ENCODE results near the gene FAM98B.

Gene FAM98B

DNA sequence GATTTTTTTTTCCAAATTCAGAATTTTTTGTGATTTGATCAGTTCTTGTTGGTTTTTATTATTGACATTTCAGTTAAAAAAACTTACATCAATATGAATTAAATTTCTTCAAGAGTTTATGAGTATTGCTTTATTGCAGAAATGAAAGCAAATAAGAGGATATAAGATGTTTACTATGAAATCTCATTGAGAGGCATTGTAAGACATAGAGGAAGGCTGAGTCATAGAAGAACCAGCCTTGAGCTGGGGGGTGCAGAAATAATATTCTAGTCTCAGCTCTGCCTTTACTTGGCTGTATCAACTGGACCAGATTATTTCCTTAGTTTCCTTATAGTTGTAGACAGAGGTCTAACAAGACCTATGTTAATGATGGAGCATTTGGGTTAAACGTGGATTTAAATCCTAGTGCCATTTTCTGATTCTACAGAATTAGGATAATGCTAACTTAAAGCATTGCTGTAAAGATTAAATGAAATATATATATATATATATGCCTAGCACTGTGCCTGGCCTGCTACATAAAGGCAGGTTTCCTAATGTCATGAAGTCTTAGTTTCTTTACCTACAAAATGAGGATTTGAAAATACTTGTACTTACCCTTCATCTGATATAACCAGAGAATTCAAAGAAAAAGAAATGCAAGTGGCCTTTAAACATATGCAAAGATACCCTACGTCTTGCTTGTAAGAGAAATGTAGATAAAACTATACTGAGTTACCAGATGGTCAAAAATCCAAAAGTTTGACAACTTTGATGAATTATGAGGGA is 7.3 kb downstream of the FAM98B start:
- DNase-seq, result no peak

- DNase-seq, result no peak
Measured at GRCh38 chr15:38463893-38464292, 10.0 kb downstream of the FAM98B start.

- DNase-seq, result no peak
Measured at GRCh38 chr15:38464675-38465074, 10.7 kb downstream of the FAM98B start.

GRCh38 chr15:38470816-38471215 is 16.9 kb downstream of the FAM98B start:
- no peak for DNase-seq

DNA sequence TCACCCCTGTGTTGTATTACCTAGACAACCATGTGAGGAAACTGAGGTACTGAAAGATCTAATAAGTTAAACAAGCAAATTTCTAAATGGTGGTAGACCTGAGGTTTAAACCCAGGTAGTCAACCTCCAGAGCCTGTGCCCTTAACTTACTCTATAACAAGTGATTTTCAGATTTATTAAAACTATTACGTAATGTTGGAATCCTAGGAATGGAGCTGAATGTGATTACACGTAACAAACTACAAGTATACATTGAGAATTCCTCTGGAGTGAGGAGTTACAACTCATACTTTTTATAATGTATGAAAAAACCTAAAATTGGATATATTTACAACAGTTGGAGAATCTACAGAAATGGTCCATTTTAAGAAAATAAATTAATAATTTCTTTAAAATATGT is 18.0 kb downstream of the FAM98B start:
- no peak for DNase-seq

- DNase-seq, result peak; percentile 62 to 69
Measured at GRCh38 chr15:38474155-38474757, 20.3 kb downstream of the FAM98B start.

DNA sequence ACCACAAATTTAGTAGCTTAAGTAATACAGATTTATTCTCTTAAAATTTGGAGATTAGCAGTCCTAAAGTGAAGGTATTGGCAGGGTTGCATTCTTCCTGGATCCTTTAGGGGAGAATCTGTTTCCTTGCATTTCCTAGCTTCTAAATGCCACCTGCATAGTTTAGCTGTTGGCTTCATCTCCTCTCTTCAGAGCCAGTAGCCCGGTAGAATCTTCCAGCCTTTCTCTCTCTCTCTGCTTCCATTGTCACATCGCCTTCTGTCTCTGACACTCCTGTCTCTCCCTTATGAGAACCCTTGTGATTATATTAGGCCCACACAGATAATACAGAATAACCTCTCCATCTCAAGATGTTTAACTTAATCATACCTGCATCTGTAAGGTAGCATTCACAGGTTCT is 21.4 kb downstream of the FAM98B start:
- no peak for DNase-seq

DNA sequence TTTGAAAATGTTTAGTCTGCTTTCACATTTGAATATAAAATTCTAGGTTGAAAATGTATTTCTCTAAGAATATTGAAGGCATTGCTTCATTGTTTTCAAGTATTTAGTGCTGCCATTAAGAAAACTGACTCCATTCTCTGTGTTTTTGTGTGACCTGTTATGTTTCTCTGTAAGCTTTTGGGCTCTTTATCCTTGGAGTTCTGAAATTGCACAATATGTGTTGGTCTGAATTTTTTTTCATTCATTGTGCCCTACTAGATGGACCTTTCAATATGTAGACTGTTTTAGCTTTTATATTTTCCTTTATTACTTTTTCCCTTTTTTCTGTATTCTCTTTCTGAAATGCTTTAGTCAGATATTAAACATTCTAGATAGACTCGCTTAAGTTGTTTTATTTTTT is 22.2 kb downstream of the FAM98B start:
- DNase-seq, result no peak

DNA sequence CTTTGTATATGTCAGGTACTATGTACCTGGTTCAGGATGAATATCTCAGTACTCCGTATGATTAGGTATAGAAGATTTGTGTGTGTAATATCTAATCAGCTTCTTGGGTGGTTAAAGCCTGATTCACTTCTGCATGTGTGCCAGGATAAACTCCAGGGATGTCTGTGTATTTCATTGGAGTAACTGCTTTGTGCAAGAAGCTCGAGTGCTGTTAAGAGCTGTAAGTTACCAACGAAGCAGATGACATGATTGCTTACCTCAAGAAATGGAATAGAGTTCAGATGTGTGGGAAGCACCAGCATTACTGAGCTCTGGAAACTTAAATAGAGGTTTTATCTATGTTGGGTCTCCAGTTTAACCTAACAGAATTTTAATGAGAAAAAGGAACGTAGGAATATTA is 23.7 kb downstream of the FAM98B start:
- DNase-seq, result no peak

DNA sequence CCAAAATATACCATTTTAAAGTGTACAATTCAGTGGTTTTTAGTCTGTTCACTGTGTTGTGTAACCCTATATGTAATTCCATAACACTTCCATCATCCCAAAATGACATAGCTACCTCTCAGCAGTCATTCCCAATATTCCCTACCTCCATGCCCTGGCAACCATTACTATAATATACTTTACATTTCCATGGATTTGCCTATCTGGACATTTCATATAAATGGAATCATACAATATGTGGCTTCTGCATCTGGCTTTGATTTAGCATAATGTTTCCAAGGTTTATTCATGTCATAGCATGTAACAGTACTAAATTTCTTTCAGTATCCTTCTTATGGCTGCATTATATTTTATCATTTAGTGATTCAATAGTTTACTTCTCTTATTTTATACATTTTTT is 25.3 kb downstream of the FAM98B start:
- DNase-seq, result no peak

GRCh38 chr15:38479756-38480155 is 25.8 kb downstream of the FAM98B start:
- no peak for DNase-seq

DNA sequence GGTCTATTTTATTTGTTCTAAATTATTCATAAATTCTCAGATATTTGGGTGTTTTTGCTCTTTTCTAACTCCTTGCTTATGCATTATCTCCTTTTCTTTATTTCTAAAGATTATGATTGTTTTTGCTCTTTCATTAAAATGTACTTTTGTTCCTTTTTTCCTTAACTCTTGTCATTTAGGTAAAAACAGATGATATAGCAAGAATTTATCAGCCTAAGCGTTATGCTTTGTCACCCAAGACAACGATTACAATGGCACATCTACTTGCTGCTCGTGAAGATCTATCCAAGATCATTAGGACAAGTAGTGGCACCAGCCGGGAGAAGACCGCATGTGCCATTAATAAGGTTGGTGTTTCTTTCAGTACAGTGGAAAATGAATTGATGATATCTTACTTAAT is 27.2 kb downstream of the FAM98B start:
- DNase-seq, result no peak

DNA sequence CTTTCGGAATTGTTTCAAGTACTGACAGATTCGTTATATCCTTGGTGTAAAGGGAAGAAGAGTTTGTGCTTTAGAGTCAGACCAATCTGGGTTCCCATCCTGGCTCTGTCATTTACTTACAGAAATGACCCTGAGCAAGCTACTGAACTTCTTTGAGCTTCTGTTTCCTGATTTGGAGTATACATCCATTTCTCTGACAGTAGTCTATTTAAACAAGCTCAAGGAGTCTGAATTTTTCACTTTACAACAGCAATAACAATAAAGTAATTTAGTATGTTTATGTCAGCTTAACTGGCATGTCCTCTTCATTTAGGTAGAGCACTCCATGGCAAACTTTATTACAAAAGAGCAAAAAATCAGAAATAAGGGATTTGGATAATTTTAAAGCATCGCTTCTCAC is 27.8 kb downstream of the FAM98B start:
- DNase-seq, result no peak

DNA sequence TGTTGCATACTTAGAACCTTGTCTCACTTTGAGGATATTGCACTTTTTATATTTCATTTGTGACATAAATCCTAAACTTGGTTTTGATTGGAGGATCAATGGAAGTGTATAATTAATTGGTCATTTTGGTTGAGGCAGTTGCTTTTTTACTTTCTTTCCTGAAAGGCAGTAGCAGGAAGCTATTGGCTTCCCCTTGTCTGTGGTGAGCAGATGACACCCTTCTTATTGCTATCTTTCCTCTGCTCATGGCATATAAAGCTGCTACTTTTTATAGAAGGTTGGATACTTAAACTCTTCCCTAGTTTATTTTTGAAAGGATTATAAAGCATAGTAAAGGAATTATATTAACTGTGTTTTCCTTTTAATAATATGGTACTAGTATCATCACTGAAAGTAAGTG is 28.6 kb downstream of the FAM98B start:
- no peak for DNase-seq

- DNase-seq, result no peak
Measured at GRCh38 chr15:38486936-38487335, 33.0 kb downstream of the FAM98B start.

DNA sequence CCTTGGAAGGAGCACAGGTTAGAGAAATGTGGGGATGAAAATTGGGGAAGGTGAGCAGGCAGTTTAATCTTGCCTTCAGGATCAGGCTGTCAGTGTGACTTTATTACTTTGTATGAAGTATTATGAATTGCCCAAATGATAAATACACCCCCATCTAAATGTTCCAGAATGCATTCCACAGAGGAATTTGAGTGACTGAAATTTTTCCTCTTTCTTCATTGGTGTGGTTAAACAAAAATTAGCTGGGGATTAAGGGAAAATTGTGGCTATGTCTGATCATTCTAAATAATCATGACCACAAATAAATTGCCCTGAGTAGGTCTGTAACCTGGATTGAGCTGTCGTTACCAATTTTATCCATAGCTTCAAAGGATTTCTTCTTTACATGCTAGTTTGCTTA is 33.5 kb downstream of the FAM98B start:
- no peak for DNase-seq

- DNase-seq, result no peak
Measured at GRCh38 chr15:38490242-38490922, 36.5 kb downstream of the FAM98B start.

- no peak for DNase-seq
Measured at GRCh38 chr15:38496151-38496550, 42.2 kb downstream of the FAM98B start.

GRCh38 chr15:38499651-38500050 is 45.7 kb downstream of the FAM98B start:
- DNase-seq, result no peak

GRCh38 chr15:38503496-38503895 is 49.6 kb downstream of the FAM98B start:
- DNase-seq, result no peak

GRCh38 chr15:38504680-38505467 is 50.9 kb downstream of the FAM98B start:
- DNase-seq, result no peak

DNA sequence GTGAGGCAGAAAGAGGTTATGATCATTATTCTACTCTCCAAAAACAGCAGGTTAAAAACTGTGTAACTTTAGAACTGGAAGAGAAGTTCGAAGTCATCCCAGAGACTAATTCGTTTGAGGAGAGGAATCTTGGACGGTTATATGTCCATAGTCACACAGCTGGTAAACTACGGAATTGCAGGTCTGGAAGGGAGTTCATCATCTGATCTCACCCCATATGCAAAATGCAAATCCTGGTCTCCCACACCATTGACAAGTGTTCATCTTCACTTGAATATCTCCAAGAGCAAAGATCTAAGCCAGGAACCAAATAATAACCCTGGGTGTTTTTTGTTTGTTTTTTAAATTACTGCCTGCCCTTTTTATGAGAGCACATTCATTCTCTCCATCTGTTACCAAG is 53.1 kb downstream of the FAM98B start:
- no peak for DNase-seq

- DNase-seq, result no peak
Measured at GRCh38 chr15:38507570-38507969, 53.6 kb downstream of the FAM98B start.

DNA sequence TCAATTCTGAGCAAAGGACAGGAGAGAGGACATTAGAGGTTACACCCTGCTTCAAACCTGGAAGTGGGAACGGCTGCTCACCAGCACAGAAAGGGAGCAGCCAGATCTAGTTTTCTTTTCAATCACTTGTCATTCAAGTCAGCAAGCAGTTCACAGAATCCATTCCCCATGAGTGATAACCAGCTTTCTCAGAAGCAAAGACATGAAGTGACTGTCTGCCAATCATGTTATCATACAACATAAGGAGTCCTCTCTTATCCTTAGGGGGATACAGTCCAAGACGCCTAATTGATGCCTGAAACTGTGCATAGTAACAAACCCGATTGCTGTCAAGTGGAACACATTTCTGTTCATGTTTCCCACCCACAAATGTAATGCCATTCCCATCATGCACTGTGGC is 54.7 kb downstream of the FAM98B start:
- no peak for DNase-seq
